ENCODE measurements around the gene PRSS56. TPM values are rescaled to one million over a fixed set of nuclear protein-coding genes. Genes with fewer than 3 reads are reported as not detected.

The PRSS56 gene
- total and polyA plus RNA-seq, 2 of the 13 experiments (the other 11 are each of a cell fraction or from before 2014, with no cell fraction given) = not detected

GRCh38 chr2:232574674-232575403, 54.7 kb downstream of the PRSS56 start (continued):
- TF ChIP-seq ZMYM4 (CRISPR knock-in tag; IDR thresholded peaks at IDR 0.05) (0 out of 2 replicates have a peak, but pooled peaks have one; percentile 43), KDM3A (CRISPR knock-in tag; IDR thresholded peaks at IDR 0.05; ENCODE audit: low read depth) (no peak), ATF7 (IDR thresholded peaks at IDR 0.05) (no peak), ATF7 (CRISPR knock-in tag; IDR thresholded peaks at IDR 0.05) (no peak), YEATS4 (CRISPR knock-in tag; IDR thresholded peaks at IDR 0.05; ENCODE audit: borderline replicate concordance) (peak; percentile 28; the same call in 1 of the 2 replicates), ZNF670 (CRISPR knock-in tag; IDR thresholded peaks at IDR 0.05; ENCODE audit: borderline replicate concordance) (no peak), ISX (CRISPR knock-in tag; conservative IDR thresholded peaks at IDR 0.05) (no peak), PHF20 (CRISPR knock-in tag; IDR thresholded peaks at IDR 0.05) (no peak), SAP130 (CRISPR knock-in tag; IDR thresholded peaks at IDR 0.05; ENCODE audit: low read depth) (peak; percentile 62), HDAC1 (CRISPR knock-in tag; IDR thresholded peaks at IDR 0.05) (no peak), POLR2G (IDR thresholded peaks at IDR 0.05; ENCODE audit: low read depth, low read length) (0 out of 2 replicates have a peak, but pooled peaks have one; percentile 28), NFE2 (CRISPR knock-in tag; IDR thresholded peaks at IDR 0.05) (no peak), ZNF451 (CRISPR knock-in tag; IDR thresholded peaks at IDR 0.05) (no peak), KLF9 (CRISPR knock-in tag; IDR thresholded peaks at IDR 0.05; ENCODE audit: low read depth) (no peak), SOX13 (IDR thresholded peaks at IDR 0.05) (no peak), SOX13 (CRISPR knock-in tag; conservative IDR thresholded peaks at IDR 0.05 in 1 of 2, IDR thresholded peaks at IDR 0.05 in 1 of 2) (0 out of 4 replicates have a peak, but pooled peaks of 1 of the 2 experiments have one; percentile 48), ZNF496 (CRISPR knock-in tag; IDR thresholded peaks at IDR 0.05; ENCODE audit: insufficient replicate concordance) (no peak), ZNF850 (CRISPR knock-in tag; conservative IDR thresholded peaks at IDR 0.05) (no peak), ZBTB7B (CRISPR knock-in tag; IDR thresholded peaks at IDR 0.05) (no peak), ZNF44 (CRISPR knock-in tag; IDR thresholded peaks at IDR 0.05) (no peak), MEF2D (CRISPR knock-in tag; IDR thresholded peaks at IDR 0.05) (peak; percentile 42; the same call in 1 of the 2 replicates), ARHGAP35 (CRISPR knock-in tag; IDR thresholded peaks at IDR 0.05; ENCODE audit: borderline replicate concordance) (no peak), ZSCAN29 (CRISPR knock-in tag; conservative IDR thresholded peaks at IDR 0.05) (peak; percentile 70; the same call in 1 of the 2 replicates), ZNF292 (CRISPR knock-in tag; IDR thresholded peaks at IDR 0.05; ENCODE audit: borderline replicate concordance, low read depth) (peak; percentile 33; the same call in 1 of the 2 replicates), ZNF550 (CRISPR knock-in tag; IDR thresholded peaks at IDR 0.05; ENCODE audit: borderline replicate concordance) (no peak), DMAP1 (CRISPR knock-in tag; IDR thresholded peaks at IDR 0.05) (no peak; the same call in 1 of the 2 replicates), SIN3B (IDR thresholded peaks at IDR 0.05; ENCODE audit: low read length) (no peak), NBN (conservative IDR thresholded peaks at IDR 0.05) (no peak), GMEB2 (CRISPR knock-in tag; IDR thresholded peaks at IDR 0.05; ENCODE audit: low read depth) (no peak)

Measured in HepG2 (cell line).